C4-2B (cell line): ENCODE results near the gene LSAMP.

ENCODE experiments used
- CTCF ChIP-seq: fragments of 450-650 bp; conservative IDR thresholded peaks from 2 replicates; pipeline ENCODE4 v1.5.1; 2017; ENCODE audit warnings: mild to moderate bottlenecking
- ZFX ChIP-seq: fragments of 450-650 bp; IDR thresholded peaks from 2 replicates; pipeline ENCODE4 v1.6.1; 2017

GRCh38 chr3:116259984-116260383, 185.3 kb downstream of the LSAMP start:
- TF ChIP-seq CTCF = no peak
- TF ChIP-seq ZFX = no peak
